ENCODE results near the gene ADCY4. TPM values are rescaled to one million over a fixed set of nuclear protein-coding genes. Genes with fewer than 3 reads are reported as not detected.
A peak's percentile ranks its signal among the peaks of the same experiment; 100 is the strongest.

The ADCY4 gene
- total and polyA plus RNA-seq, 10 of the 15 experiments (the other 5 are each of a cell fraction or from before 2014, with no cell fraction given) = 0.05 to 0.87 (median 0.21) TPM; not detected in 1

- TF ChIP-seq ETV6 (conservative IDR thresholded peaks at IDR 0.05 in 1 of 2, IDR thresholded peaks at IDR 0.05 in 1 of 2; ENCODE audit: borderline replicate concordance in 1 of 2, low read depth in 1 of 2) (no peak), WRNIP1 (IDR thresholded peaks at IDR 0.05; ENCODE audit: borderline replicate concordance, low read depth, low read length) (no peak), NBN (IDR thresholded peaks at IDR 0.05) (no peak; the same call in none of the 2 replicates), SMC3 (IDR thresholded peaks at IDR 0.05; ENCODE audit: borderline replicate concordance, low read length) (0 out of 2 replicates have a peak, but pooled peaks have one; percentile 9), PKNOX1 (IDR thresholded peaks at IDR 0.05) (peak; percentile 28; the same call in 1 of the 2 replicates), E4F1 (IDR thresholded peaks at IDR 0.05; ENCODE audit: borderline replicate concordance, partially characterized antibody) (peak; percentile 56), HCFC1 (IDR thresholded peaks at IDR 0.05; ENCODE audit: low read length) (no peak)
Measured at GRCh38 chr14:24366721-24367513, 32.0 kb upstream of the ADCY4 start (continued).
